A549 (cell line): ENCODE measurements around the gene SH2D2A. TPM values are rescaled to one million over a fixed set of nuclear protein-coding genes. Genes with fewer than 3 reads are reported as not detected.

Experiments used
- ATAC-seq, 2 experiments: fragments of 200-7000 bp in 1 of 2; fragments of >200 bp in 1 of 2; cut with Nextera tagmentation in 1 of 2; cut with Tn5 transposase in 1 of 2; 3 replicates each; pipeline versions ENCODE4 v1.8.0 to v1.9.1; 2018 to 2020; ENCODE audit warnings: mild to moderate bottlenecking in 1 of 2, moderate library complexity in 1 of 2
- CTCF ChIA-PET: fragments of 300-600 bp; sonication (Branson Sonifier 250); formaldehyde crosslinking; extraction: SDS; loops from one replicate; lab custom pipeline; 2021; ENCODE audit warnings: antibody characterized with exemption, inconsistent platforms; lab: Yijun Ruan, JAX
- POLR2A ChIA-PET: fragments of 350-600 bp; formaldehyde crosslinking; extraction: SDS; loops from one replicate; lab custom pipeline; 2021; ENCODE audit warnings: antibody characterized with exemption, inconsistent platforms; lab: Yijun Ruan, JAX
- DNase-seq, 2 experiments: peaks; one replicate each; pipeline versions ENCODE4 v3.0.0 to v3.0.0-alpha.2; 2011 to 2016; ENCODE audit warnings: low read depth in 1 of 2, low spot score in 1 of 2
- FAIRE-seq: peaks from 2 replicates; lab custom pipeline; 2011; peaks lifted over from hg19 to GRCh38; lab: Jason Lieb, UNC
- H3K27ac ChIP-seq, 2 experiments: fragments of >200 bp; sonication (Bioruptor Twin); formaldehyde crosslinking; 3 replicates each; pipeline ENCODE4 v1.5.1; 2016 to 2017
- H3K4me1 ChIP-seq: fragments of >200 bp; sonication (Bioruptor Twin); formaldehyde crosslinking; 3 replicates; pipeline ENCODE4 v1.6.1; 2016
- H3K4me2 ChIP-seq: fragments of >200 bp; sonication (Bioruptor Twin); formaldehyde crosslinking; 3 replicates; pipeline ENCODE4 v1.6.1; 2016
- H3K4me3 ChIP-seq: fragments of >200 bp; sonication (Bioruptor Twin); formaldehyde crosslinking; 3 replicates; pipeline ENCODE4 v1.5.1; 2016
- H3K9me3 ChIP-seq: fragments of >200 bp; sonication (Bioruptor Twin); formaldehyde crosslinking; 3 replicates; pipeline ENCODE4 v1.6.1; 2016
- CHD4 ChIP-seq: fragments of 200-600 bp; sonication (generic); IDR thresholded peaks from 2 replicates; pipeline ENCODE4 v1.6.1; 2016; ENCODE audit warnings: antibody characterized with exemption, mild to moderate bottlenecking, borderline replicate concordance
- E2F6 ChIP-seq: IDR thresholded peaks from 2 replicates; pipeline ENCODE4 v1.6.1; 2012; ENCODE audit warnings: low read depth, borderline replicate concordance
- EHF ChIP-seq: fragments of 250-450 bp; sonication (Bioruptor Pico); IDR thresholded peaks from 2 replicates; pipeline ENCODE4 v1.5.0; 2020; ENCODE audit warnings: mild to moderate bottlenecking
- ELK1 ChIP-seq: fragments of 150-350 bp; IDR thresholded peaks from 2 replicates; pipeline ENCODE4 v1.6.1; 2014; ENCODE audit warnings: low read depth, mild to moderate bottlenecking, low read length
- FOXS1 ChIP-seq: fragments of 250-450 bp; sonication (Bioruptor Pico); IDR thresholded peaks from 2 replicates; pipeline ENCODE4 v1.5.0; 2020; ENCODE audit warnings: mild to moderate bottlenecking, moderate library complexity
- GATA3 ChIP-seq: IDR thresholded peaks from 2 replicates; pipeline ENCODE4 v1.6.1; 2012; ENCODE audit warnings: borderline replicate concordance
- MAX ChIP-seq: IDR thresholded peaks from 2 replicates; pipeline ENCODE4 v1.6.1; 2012
- MAZ ChIP-seq: fragments of 150-350 bp; IDR thresholded peaks from 2 replicates; pipeline ENCODE4 v1.6.1; 2014; ENCODE audit warnings: antibody characterized with exemption, low read depth, low read length, borderline replicate concordance
- MYC ChIP-seq: IDR thresholded peaks from 2 replicates; pipeline ENCODE4 v1.6.1; 2012; ENCODE audit warnings: mild to moderate bottlenecking, inconsistent platforms, low read length, improper control_type of control experiment, borderline replicate concordance
- NPAS2 ChIP-seq: fragments of 250-450 bp; sonication (Bioruptor Pico); IDR thresholded peaks from 2 replicates; pipeline ENCODE4 v1.8.0; 2022; ENCODE audit warnings: mild to moderate bottlenecking, moderate library complexity, borderline replicate concordance
- NR3C1 ChIP-seq: fragments of >200 bp; sonication (Bioruptor Twin); formaldehyde crosslinking; IDR thresholded peaks from 3 replicates; pipeline ENCODE4 v1.6.1; 2017
- PBX3 ChIP-seq: IDR thresholded peaks from 2 replicates; pipeline ENCODE4 v1.6.1; 2012
- RAD21 ChIP-seq, 2 experiments: fragments of >200 bp in 1 of 2; sonication (Bioruptor Twin) in 1 of 2; formaldehyde crosslinking in 1 of 2; IDR thresholded peaks in 1 of 2; conservative IDR thresholded peaks in 1 of 2; 2 replicates in 1 of 2; 3 replicates in 1 of 2; pipeline ENCODE4 v1.6.1; 2012 to 2018; ENCODE audit warnings: inconsistent platforms in 1 of 2
- RCOR1 ChIP-seq: fragments of 150-350 bp; IDR thresholded peaks from 2 replicates; pipeline ENCODE4 v1.6.1; 2014; ENCODE audit warnings: antibody characterized with exemption, low read length, low read depth
- REST ChIP-seq: fragments of 200-600 bp; sonication (generic); IDR thresholded peaks from 2 replicates; pipeline ENCODE4 v1.6.1; 2016; ENCODE audit warnings: antibody characterized with exemption, mild to moderate bottlenecking, moderate library complexity
- SREBF2 ChIP-seq: fragments of 450-650 bp; IDR thresholded peaks from 2 replicates; pipeline ENCODE4 v1.6.1; 2014; ENCODE audit warnings: mild to moderate bottlenecking, moderate library complexity
- ZFP36 ChIP-seq: fragments of 450-650 bp; IDR thresholded peaks from 2 replicates; pipeline ENCODE4 v1.6.1; 2014; ENCODE audit warnings: borderline replicate concordance; ENCODE audit not compliant: partially characterized antibody
- ZNF302 ChIP-seq: fragments of 250-450 bp; sonication (Bioruptor Pico); IDR thresholded peaks from 2 replicates; pipeline ENCODE4 v1.9.0; 2021; ENCODE audit warnings: inconsistent platforms, mild to moderate bottlenecking, moderate library complexity
- ZSCAN20 ChIP-seq: fragments of 250-450 bp; sonication (Bioruptor Pico); IDR thresholded peaks from 2 replicates; pipeline ENCODE4 v1.8.0; 2022; ENCODE audit warnings: mild to moderate bottlenecking, moderate library complexity
- WGBS: methylation state at CpG from one replicate; pipeline ENCODE4 v1.1.6; 2017; ENCODE audit errors: missing lambda C conversion rate; 5-methylcytosine and 5-hydroxymethylcytosine counted together
- polyA plus RNA-seq, 4 experiments: library from polyadenylated mRNA; depleted of rRNA in 3 of 4; stranded (reverse); fragments of >200 nt; fragmentation: RNase III in 1 of 4; extraction: RNeasy Plus Mini Kit Qiagen cat#74134 plus additional on column Dnase treatment in 1 of 4; gene quantifications; 2 replicates in 3 of 4; 3 replicates in 1 of 4; pipeline ENCODE4 v1.2.3, GENCODE V29; 2011 to 2017

The SH2D2A gene
- polyA plus RNA-seq, 2 of the 4 experiments (the other 2 are of a cell fraction), result 1.6 to 1.8 TPM

GRCh38 chr1:156854634-156855033 lies 38.0 kb upstream of the SH2D2A start:
- peak in 1 of 2 experiments; percentile 32; a peak in 1 of 6 replicates for ATAC-seq
- TF ChIP-seq MYC (no peak), RCOR1 (no peak), MAX (no peak), REST (no peak), E2F6 (no peak), ELK1 (no peak), NR3C1 (no peak), PBX3 (no peak), SREBF2 (no peak), RAD21 (conservative IDR thresholded peaks at IDR 0.05 in 1 of 2, IDR thresholded peaks at IDR 0.05 in 1 of 2) (no peak), ZNF302 (CRISPR knock-in tag) (no peak)
- H3K4me2 ChIP-seq, result no peak overlapping the region
- peaks cover 12% of the 10 kb centered on the region; the same call in 2 of the 3 replicates for H3K4me1 ChIP-seq
- H3K27ac ChIP-seq, result no peak overlapping the region
- 43% methylated on average over 3 of the region's 3 CpGs for WGBS
- H3K9me3 ChIP-seq, result no peaks in the 10 kb centered on the region
- POLR2A ChIA-PET, result no interaction called here
- CTCF ChIA-PET, result interaction anchor here (0.6 to 20.9 kb wide), 10 partner anchors 8 to 173 kb away, joined by 3 to 480 read pairs (median 16); partner anchors contain the start of gene PEAR1
- FAIRE-seq, result no peak
- no peak for DNase-seq
- no peak overlapping the region for H3K4me3 ChIP-seq

GRCh38 chr1:156853761-156854160 lies 37.1 kb upstream of the SH2D2A start:
- H3K27ac ChIP-seq, result no peak overlapping the region
- ChIA-PET CTCF (interaction anchor here (0.8 to 20.9 kb wide), 11 partner anchors 7 to 198 kb away, joined by 3 to 480 read pairs (median 12); partner anchors contain the start of genes CRABP2, NTRK1 and PEAR1), POLR2A (no interaction called here)
- no peak overlapping the region for H3K4me3 ChIP-seq
- no peak for TF ChIP-seq FOXS1 (CRISPR knock-in tag)
- no peak for TF ChIP-seq ELK1
- no peak for TF ChIP-seq NR3C1
- no peak for TF ChIP-seq GATA3
- TF ChIP-seq ZSCAN20 (CRISPR knock-in tag), result no peak
- TF ChIP-seq MAZ, result no peak
- TF ChIP-seq NPAS2 (CRISPR knock-in tag), result no peak
- no peak for TF ChIP-seq CHD4
- TF ChIP-seq SREBF2, result no peak
- no peak for TF ChIP-seq ZFP36
- TF ChIP-seq EHF, result no peak
- DNase-seq (no peak), ATAC-seq (no peak), FAIRE-seq (no peak)
- no peaks in the 10 kb centered on the region for H3K9me3 ChIP-seq
- 86% methylated on average over 9 of the region's 19 CpGs for WGBS
- no peak overlapping the region for H3K4me2 ChIP-seq
- peaks cover 9% of the 10 kb centered on the region; the same call in 2 of the 3 replicates for H3K4me1 ChIP-seq
